NAMALWA (cell line): ENCODE measurements around the gene RAPGEF3.

ENCODE experiments used
- DNase-seq: peaks from one replicate; pipeline ENCODE4 v3.0.0-alpha.2; 2015; ENCODE audit warnings: low spot score

The RAPGEF3 gene, protein sequence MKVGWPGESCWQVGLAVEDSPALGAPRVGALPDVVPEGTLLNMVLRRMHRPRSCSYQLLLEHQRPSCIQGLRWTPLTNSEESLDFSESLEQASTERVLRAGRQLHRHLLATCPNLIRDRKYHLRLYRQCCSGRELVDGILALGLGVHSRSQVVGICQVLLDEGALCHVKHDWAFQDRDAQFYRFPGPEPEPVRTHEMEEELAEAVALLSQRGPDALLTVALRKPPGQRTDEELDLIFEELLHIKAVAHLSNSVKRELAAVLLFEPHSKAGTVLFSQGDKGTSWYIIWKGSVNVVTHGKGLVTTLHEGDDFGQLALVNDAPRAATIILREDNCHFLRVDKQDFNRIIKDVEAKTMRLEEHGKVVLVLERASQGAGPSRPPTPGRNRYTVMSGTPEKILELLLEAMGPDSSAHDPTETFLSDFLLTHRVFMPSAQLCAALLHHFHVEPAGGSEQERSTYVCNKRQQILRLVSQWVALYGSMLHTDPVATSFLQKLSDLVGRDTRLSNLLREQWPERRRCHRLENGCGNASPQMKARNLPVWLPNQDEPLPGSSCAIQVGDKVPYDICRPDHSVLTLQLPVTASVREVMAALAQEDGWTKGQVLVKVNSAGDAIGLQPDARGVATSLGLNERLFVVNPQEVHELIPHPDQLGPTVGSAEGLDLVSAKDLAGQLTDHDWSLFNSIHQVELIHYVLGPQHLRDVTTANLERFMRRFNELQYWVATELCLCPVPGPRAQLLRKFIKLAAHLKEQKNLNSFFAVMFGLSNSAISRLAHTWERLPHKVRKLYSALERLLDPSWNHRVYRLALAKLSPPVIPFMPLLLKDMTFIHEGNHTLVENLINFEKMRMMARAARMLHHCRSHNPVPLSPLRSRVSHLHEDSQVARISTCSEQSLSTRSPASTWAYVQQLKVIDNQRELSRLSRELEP

DNA sequence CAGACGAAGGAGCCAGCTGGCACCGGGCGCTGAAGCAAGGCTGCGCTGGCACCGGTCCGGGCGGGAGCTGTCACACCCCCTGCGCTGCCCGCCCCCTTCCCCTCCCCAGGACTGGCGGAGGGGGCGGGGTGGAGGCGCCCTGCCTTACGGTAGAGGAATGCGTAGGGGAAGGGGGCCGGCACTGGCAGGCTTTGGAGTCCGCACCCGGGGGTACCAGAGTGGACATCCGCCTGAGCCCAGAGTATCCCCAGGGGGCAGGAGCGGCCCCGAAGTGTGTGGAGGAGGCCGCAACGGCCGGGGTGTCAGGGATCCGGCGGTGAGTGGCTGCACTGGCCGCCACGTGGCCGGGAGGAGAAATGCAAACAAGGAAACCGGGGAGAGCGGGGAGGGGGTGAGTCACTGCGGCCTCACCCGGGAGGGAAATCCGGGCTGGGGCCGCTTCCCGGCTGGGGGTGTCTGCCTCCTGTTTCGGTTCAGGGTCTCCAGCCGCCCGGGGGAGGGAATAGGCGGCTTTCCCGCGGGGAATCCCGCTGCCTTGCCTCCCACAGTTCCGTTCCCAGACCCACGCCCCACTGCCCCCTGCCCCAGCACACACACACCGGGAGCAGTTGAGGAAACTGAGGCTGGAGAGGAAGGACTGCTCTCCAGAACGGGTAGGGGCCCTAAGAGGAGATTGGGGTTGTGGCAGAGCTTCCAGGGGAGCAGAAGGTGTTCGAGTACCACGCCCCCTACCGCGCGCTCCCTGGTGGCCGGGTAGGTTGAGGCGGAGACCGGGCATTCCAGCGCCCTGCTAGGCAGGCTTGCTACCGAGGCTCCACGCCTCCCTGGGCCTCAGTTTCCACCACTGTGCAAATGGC is at the start of gene RAPGEF3:
TSS of gene RAPGEF3 (minus strand) at position 47 of the 857 bp plus-strand sequence. CDS start 324 bp downstream, outside the sequence.
- DNase-seq: peak; percentile 74

DNA sequence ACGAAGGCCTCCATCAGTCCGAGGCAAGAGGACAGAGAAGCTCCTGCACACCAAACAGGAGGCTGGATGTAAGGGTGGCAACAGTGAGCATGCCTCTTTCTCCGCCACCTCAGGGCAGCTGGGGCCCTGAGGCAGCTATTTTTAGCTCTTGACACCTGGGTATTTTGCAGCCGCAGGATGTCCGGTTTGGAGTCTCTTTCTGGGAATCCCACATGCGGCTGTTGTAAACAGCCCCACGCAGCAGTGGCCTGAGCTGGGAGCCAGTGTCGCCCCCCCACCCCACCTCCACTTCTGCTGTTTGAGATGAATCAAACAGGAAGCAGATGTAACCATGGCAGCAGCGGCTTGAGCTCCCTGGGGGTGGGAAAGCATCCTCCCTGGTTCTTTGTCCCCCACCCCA is 49.4 kb upstream of the RAPGEF3 start:
- DNase-seq: peak; percentile 76

DNA sequence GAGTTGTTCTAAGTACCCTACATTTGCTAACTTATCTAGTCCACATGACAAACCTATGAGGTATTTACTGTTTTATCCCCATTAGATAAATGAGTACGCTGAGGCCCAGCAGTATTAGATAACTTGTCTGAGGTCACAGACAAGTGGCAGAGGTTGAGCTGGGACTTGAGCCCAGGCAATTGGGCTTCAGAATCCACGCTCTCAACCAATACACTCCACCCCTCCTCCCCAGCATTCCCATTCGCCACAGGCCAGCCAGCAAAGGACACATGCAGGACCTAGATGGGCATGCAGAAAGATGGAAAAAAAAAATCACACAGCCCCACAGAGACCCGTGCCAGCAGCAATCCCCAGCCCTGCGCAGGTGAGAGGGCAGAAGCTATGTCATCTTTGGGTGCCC is 48.7 kb upstream of the RAPGEF3 start:
- DNase-seq: no peak

DNA sequence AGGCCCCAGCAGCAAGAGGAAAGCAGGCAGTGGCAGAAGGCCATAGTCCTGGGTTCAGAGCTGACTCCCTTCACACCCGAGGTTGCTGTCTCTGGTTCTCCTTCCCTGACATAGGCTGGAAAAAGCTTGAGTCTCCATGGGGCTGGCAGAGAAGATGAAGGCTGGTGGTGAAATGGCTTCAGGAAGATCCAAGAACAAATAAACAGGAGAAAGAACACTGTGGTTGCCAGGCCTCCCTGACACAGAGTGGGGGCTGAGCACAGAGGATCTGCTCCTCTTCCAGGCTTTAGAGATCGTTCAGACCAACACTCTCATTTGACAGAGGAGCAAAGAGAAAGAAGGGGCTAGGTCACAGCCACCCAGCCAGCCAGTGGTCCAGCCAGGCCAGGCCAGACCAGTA is 46.7 kb upstream of the RAPGEF3 start:
- DNase-seq: no peak

DNA sequence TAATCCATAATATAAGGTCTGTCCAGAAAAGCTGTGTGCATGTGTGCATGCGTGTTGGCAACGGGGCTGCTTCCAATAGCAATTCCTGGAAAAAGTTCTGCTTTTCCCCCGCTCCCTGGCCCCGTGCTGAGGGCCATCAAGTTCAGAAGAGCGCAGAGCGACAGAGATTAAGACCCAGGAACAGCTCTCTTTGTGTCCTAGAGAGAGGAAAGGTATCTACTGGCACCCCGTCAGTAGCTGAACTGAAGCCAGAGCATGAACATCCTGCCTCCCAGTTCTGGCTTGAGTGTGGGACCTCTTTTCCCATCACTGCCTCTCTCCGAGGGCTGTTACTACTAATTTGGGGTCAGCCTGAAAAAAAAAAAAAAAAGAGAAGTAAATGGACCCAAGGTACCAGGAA is 45.5 kb upstream of the RAPGEF3 start:
- no peak for DNase-seq

DNA sequence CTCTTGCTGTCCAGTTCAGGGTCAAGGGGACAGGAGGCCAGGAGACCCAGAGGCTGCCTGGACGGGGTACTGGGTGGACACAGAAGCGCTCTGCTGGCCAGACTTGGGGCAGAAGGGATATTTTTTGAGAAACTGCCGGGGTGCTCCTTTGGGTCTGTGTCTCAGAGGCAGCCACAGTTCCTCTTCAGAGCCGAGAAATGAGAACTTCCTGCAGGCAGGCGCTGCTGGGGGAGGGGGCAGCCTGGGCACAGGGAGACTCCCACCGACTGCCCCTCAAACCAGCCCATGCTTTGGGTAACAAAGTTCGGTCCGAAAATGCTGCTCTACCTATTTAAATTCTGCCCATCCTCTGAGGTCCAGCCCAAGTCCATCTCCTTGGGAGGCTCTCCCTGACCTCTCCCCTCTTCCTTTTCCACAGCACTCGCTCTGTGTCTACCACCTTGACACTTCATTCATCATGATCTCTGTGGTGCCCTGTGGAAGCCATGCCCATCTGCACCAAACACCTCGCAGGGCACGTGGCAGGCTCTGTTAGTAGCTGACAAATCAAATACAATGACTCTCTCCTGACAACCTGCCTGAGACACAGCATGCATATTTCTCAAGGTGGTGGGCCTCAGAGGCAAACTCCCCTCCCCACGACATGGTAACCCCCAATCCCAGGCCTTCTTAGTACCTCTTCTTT is 44.7 kb upstream of the RAPGEF3 start:
- no peak for DNase-seq

DNA sequence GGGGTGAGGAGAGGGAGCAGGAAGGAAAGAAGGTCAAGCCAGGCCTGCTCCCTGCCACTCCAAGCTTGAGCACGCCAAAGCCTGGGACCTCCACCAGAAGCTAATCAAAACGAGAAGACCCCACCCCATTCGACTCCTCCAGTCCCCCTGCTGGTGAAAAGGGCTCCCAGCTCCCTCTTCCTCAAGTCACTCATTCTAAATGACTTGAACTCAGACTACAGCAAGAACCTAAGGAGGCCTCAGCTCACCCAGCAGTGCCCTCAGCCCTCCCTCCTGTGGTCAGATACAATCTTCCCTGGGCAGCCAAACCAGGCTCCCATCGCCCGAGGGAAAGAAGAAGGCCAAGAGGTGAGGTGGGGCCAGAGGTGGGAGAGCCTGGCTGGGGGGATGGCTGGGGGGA is 43.6 kb upstream of the RAPGEF3 start:
- DNase-seq: peak; percentile 42

DNA sequence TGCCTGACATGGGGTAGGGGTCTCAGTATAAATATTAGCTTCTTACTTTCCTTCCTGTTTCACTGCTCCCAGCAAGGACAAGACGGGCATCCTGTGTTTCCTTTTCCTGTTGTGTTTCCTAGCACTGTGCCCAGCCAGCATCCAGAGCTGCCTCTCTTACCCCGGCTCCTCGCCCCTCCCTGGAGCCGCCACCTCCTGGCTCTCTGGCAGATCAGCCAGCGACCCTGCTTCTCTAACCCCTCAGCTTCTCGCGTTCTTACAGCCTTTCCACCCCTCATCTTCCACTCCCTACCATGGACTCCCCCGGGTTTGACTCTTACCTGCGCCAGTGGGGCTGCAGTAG is 43.2 kb upstream of the RAPGEF3 start:
- DNase-seq: no peak

DNA sequence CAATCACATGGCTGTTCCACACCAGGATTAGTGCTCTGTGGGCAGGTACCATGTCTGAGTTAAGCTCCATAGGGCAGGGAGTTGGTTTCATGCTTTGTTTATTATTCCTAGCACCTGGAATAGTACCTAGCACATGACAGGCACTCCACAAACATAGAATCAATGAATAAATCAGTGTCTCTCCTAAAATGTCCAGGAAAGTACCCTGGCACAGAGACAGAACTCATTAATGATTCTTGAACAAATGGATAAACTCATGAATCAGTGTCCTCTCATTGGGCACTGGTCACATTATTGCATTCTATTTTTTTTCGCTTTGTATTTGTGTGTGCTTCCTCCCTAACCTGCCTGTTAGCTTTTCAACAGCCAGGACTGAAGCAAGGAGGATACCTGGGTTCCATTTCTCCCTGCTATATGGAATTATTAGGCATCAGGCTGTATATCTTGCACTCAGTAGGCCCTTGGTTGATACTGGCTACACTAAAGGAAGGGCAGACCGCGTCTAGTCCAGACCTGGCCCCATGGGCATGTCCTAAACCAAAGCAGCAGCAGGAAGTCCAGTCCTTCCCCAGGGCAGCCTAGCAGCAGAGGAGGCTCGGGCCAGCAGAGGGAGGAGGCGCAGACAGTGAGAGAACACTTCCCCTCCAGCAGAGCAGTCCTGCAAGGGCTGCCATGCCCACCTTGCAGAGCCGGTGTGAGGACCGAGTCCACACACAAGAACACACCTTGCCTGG is 42.7 kb upstream of the RAPGEF3 start:
- no peak for DNase-seq

DNA sequence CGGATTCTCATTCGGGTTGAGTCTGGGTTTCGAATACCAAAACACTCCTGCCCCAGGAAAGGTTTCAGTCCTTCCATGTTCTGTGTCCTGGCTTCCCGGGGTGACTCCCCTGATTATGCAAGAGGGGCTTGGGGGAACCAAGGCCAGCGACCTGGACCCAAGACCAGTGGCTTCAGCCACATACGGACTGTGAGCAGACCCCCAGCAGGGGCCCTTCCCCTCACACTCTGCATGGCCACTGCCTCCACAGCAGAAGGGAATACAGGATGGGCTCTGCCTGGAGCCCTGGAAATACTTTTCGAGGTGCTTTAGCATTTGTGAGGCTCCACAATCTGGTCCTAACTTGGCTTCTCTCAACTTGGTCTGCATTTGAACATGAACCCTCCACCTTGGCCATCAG is 41.9 kb upstream of the RAPGEF3 start:
- DNase-seq: no peak

DNA sequence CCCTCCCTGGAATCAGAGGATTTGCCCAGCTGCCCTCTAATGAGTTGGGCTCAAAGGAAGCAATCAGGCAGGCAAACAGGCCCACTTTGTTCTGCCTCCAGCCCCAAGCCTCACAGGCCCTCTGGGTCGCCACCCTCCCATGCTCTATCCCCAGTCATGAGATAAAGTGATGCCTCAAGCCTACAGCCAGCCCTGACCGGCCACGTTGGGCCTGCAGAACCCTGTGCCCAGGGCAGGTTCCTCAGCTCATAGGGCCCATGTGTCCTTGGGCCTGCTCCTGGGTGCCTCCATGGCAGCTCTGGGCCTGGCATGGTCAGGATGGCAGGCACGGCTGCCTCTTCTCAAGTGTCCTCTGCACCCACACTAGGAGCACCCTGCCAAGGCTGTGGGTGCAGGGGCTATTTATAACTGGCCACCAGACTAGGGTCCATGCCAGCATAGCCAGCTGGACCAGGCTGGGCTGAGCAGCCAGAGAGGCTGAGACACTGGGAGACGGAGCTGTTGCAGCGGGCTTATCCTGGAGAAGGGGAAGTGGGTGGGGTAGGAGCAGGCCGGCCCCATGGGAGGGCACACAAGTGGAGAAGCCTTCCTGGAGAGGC is 40.8 kb upstream of the RAPGEF3 start:
- no peak for DNase-seq

DNA sequence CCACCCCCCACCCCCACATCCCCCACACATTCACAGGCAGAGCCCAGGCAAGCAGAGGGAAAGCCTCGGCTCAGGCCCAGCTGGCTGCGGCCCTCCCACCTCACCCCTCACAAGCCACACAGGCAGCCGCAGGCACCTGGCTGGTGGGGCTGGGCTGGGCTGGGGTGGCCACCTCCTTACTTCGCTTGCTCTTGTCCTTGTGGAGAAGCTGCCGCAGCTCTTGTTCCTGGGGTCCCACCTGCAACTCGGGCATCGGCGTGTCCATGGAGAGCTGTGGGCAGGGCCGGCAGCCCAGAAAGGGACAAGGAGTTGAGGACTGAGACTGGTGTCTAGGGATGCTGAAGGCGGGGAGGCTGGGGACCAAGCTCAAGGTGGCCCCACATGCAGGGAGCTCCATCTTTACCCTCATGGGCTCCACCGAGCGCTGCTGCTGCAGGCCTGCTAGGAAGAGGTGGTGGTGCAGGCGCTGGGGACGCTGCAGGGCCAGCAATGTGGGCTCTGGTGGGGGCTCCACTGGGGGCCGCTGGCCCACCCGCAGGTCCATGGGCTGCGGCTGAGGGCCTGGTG is 39.8 kb upstream of the RAPGEF3 start:
- DNase-seq: no peak

DNA sequence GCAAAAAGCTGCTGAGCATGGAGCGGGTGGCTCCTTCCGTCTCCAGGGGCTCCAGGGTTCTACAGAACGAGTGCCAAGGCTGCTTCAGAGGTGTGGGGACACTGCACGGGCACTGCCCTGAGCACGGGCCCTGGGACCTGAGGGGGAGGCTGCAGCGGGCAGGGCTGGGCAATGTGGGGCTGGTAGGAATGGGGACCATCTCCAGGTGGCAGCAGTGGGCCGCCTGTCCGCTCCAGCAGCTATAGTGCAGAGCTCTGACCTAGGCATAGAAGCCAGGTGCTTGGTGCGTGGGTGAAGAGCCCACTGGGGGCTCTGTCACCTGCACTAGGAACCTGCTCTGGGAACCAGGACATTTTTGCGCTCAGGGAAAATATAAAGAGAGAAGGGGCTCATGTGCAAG is 38.8 kb upstream of the RAPGEF3 start:
- DNase-seq: peak; percentile 65

DNA sequence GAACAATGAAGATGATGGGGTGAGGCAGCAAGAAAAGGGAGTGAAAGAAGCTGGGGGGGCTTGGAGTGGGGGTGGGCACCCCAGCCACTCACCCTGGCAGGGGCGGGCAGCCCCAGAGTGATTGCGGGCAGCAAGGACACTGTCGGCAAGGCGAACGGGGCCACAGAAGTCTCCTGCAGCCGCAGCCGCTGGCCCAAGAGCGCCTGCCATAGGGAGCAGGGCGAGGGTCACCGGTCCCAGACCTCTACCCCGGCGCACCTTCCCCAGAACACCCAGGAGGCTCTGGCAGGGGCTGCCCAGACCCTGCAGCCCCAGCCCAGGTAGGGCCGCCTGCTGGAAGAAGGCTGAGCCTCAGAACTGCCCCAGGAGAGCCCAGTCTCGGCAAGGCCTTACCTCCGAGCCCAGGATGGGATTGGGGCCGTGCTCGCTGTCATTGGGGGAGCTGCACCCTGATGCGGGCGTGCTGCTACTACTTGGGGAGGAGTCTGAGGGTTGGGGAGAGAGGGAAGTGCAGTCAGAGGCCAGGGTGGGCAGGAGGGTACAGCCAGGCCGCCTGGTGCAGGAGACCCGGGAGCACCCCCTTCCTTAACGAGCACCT is 37.2 kb upstream of the RAPGEF3 start:
- no peak for DNase-seq

DNA sequence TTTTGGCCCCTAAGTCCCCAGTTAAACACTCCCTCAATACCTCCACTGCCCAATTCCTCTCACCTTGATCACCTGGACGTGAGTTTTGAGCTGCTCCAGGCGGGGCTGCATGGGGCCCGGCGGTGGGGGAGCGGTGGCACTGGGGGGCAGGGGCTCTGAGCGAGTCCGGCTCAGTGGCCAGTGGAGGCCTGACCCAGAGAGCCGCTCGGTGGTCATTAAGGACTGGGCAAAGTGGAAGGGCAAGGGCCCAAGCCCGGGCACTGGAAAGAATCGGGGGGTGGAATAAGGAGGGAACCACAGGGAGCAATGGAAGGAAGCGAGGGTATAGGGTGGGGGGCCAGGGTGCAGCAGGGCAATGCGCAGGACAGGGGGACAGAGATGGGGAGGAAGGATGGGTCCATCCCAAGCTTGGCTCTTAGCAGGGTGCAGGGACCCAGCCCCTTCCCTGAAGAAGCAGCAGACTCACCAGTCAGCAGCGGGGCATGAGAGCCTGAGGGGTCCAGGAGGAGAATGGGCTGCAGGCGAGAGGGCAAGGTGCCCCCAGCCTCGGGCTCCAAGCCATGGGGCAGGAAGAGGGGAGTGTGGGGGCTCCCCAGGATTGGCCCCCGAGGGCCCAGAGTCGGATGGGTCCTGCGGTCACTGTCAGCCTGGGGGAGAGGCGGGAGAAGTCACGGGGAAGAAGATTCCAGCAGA is 36.6 kb upstream of the RAPGEF3 start:
- DNase-seq: no peak

DNA sequence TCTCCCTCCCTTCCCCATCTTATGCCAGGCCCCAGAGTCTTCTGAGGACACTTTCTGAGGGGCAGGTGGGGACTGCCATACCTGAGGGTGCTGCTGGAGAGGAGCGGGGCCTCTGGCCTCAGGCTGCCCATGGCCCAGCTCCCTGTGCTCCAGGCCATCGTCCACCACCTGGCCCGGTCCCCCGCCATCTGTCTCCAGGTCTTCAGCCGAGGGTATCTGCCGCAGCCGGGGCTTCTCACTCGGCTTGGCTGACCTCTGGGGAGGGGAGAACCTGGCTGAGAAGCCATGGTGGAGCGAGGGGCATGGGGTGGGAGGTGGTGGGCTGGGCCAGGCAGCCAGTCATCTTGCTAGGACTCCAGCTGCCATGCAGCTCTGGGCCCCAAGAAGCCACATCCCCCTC is 36.0 kb upstream of the RAPGEF3 start:
- no peak for DNase-seq

DNA sequence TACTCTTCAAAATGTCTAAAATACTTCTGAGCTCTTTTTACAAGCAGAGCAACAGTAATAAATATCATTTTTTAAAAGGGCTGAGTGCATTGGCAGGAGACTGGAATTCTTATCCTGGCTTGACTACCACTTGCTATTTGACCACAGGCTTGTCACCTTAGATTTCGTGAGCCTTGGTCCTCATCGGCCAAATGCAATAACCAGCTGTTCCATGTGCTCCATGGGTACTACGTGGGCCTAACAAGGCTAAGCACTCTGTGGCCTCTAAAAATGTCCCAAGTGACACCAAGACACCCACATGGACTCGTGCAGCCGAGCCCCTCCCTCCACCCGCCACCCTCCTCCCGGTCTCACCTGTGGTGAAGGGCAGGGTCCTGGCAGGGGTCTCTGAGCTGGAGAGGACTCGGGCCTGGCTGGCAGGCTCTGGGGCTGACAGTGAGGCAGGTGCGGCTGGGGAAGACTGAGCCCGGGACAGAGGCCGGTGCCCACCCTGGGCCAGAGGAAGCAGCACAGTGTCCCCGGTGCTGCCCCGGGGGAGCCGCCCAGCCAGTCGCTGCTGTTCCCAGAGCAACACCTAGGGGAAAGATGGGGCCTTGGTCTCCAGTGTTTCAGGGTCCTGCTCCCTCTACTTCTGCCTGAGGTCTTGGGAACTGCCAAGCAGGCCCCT is 34.5 kb upstream of the RAPGEF3 start:
- DNase-seq: no peak

DNA sequence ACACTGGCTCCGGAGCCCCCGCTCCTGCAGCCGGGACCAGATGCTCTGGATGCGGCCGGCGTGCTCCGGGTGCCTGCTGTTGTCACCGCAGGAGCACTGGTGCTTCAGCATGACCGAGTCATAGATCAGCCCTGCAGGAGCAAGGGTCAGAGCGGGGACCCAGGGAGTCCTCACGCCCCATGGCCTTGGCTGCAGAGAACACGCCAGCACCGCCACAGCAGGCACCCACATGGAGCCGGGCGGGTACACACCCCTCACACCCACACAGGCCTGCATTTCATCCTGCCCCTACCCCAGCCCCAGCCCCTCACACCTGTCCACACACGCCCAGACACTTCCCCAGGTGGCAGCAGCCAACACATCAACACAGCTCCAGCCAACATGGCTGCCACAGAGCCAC is 33.2 kb upstream of the RAPGEF3 start:
- no peak for DNase-seq

DNA sequence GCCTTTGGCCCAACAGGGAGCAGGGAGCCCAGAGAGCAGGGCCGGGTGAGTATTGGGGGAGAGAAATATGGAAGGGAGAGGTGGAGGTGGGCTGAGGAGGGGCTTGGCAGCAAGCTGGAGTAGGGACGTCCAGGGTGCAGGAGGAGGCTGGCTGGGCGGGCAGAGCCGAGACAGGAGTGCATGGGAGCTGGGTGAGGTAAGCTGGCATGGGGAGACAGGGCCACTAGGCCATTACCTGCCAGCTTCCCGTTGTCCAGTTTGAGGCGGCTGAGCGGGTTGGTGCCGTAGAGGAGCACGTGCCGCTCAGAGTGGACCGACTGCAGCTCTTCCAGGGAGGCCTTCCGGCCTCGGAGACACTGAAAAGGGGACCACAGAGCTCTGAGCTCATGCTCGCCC is 32.7 kb upstream of the RAPGEF3 start:
- DNase-seq: no peak
